SH-SY5Y (cell line): Measurements from ENCODE around the gene LINC00632.

Experiments
- GATA2 ChIP-seq: IDR thresholded peaks from 2 replicates; pipeline ENCODE4 v1.6.1; 2011; ENCODE audit warnings: mild to moderate bottlenecking, low read depth, low read length
- GATA3 ChIP-seq: IDR thresholded peaks from 2 replicates; pipeline ENCODE4 v1.6.1; 2011; ENCODE audit warnings: low read depth, mild to moderate bottlenecking, low read length, moderate library complexity

DNA sequence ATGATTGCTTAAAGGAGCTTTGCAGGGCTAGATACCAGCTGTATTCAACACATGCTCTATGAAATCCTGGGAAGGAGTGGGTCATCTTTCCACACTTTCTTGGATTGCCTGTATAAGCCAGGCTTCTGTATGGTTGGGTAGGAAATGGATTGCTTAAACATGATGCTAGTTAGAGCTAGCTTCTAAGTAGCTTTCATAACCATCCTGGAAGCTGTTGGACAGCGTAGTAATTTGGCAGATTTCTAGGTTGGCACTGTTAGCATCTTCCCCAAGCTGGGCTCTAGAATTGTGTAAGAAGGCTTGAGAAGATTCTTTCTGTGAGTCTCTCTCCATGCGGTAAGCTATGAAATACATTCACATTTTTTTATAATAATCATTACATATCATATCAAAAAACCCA is 127.3 kb downstream of the LINC00632 start:
- no peak for TF ChIP-seq GATA3
- TF ChIP-seq GATA2: no peak
